Testis (tissue), 2 donors: ENCODE measurements around the gene RBL2.

ENCODE experiments used
- POLR2A ChIP-seq: fragments of 450-650 bp; IDR thresholded peaks from one replicate; pipeline ENCODE4 v1.6.1; 2017; ENCODE audit warnings: antibody characterized with exemption, mild to moderate bottlenecking, moderate library complexity
- TF ChIP-seq, protein P1 (sequence below), 3 experiments: fragments of 450-650 bp in 2 of 3; fragments of 200-600 bp in 1 of 3; sonication (generic) in 1 of 3; IDR thresholded peaks; one replicate each; pipeline ENCODE4 v1.5.1; 2016 to 2019; ENCODE audit warnings: antibody characterized with exemption in 3 of 3, mild to moderate bottlenecking in 2 of 3, moderate library complexity in 1 of 3

DNA sequence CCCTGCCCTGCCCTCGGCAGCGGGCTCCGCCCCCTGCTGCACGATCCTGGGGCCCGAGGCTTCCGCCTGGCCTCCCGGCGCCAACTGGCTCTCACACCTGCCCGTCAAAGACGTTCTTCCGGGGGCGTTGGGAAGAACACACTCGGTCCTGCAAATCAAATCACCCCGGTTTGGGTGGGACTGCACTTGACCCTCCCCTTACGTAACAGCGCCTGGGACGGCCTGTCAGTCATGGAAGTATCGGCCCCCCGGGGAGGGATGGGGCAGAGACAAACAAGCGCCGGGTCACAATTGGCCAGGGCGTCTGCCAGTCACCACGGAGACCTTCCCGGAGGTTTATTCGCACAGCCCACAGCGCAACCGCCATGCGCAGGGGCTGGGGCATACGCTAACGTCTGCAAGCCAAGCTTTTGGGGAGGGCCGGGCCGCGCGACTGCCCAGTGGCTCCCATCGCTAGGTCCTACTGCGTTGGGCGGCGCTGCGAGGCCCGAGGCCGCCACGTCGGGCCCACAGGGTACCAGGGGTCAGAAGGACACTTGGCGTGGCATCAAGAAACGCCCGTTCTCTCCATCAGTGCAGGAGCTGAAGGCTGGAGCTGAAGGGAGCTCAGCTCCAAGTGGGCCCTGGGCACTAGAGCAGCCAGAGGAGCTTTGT lies 69.1 kb downstream of the RBL2 start:
- TF ChIP-seq, protein P1, sequence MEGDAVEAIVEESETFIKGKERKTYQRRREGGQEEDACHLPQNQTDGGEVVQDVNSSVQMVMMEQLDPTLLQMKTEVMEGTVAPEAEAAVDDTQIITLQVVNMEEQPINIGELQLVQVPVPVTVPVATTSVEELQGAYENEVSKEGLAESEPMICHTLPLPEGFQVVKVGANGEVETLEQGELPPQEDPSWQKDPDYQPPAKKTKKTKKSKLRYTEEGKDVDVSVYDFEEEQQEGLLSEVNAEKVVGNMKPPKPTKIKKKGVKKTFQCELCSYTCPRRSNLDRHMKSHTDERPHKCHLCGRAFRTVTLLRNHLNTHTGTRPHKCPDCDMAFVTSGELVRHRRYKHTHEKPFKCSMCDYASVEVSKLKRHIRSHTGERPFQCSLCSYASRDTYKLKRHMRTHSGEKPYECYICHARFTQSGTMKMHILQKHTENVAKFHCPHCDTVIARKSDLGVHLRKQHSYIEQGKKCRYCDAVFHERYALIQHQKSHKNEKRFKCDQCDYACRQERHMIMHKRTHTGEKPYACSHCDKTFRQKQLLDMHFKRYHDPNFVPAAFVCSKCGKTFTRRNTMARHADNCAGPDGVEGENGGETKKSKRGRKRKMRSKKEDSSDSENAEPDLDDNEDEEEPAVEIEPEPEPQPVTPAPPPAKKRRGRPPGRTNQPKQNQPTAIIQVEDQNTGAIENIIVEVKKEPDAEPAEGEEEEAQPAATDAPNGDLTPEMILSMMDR (IDR thresholded peaks at IDR 0.05) = peak in 1 of 3 experiments; percentile 18
- TF ChIP-seq POLR2A = peak; percentile 80
